Liver (tissue), 3 donors: ENCODE results near the gene GMPR.
"Not testable (repeated sequence)": the region's sequence is repeated elsewhere in the genome, so short reads cannot be mapped to it uniquely, and the experiment has no call there.

Source experiments
- ATF3 ChIP-seq: IDR thresholded peaks from 2 replicates; pipeline ENCODE4 v1.6.1; 2016; ENCODE audit warnings: antibody characterized with exemption
- CTCF ChIP-seq: fragments of 150-350 bp; IDR thresholded peaks from 2 replicates; pipeline ENCODE4 v1.5.1; 2017; ENCODE audit warnings: improper control_type of control experiment, low read depth, low read length; ENCODE audit not compliant: missing input control
- RAD21 ChIP-seq, 2 donors: IDR thresholded peaks; 2 replicates each; pipeline ENCODE4 v1.6.1; 2016; ENCODE audit warnings: antibody characterized with exemption in 2 of 2, mild to moderate bottlenecking in 2 of 2
- TAF1 ChIP-seq: conservative IDR thresholded peaks from 2 replicates; pipeline ENCODE4 v1.6.1; 2016; ENCODE audit warnings: antibody characterized with exemption, mild to moderate bottlenecking
- TF ChIP-seq, protein P1 (sequence below): IDR thresholded peaks from 2 replicates; pipeline ENCODE4 v1.6.1; 2016; ENCODE audit warnings: antibody characterized with exemption
- donor health status: healthy.
- donor health status: healthy.

GRCh38 chr6:16262773-16263172, 24.4 kb downstream of the GMPR start:
- TF ChIP-seq TAF1; RAD21 (IDR thresholded peaks at IDR 0.05); ATF3; CTCF: not testable (repeated sequence)
- TF ChIP-seq, protein P1, sequence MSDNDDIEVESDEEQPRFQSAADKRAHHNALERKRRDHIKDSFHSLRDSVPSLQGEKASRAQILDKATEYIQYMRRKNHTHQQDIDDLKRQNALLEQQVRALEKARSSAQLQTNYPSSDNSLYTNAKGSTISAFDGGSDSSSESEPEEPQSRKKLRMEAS = not testable (repeated sequence)
